Retinal pigment epithelial cell (primary cell): ENCODE measurements around the gene RIPPLY3.

Source experiments
- DNase-seq: peaks from one replicate; pipeline ENCODE4 v3.0.0-alpha.2; 2010; ENCODE audit warnings: low read depth
- H3K4me3 ChIP-seq: 2 replicates; pipeline ENCODE4 v1.5.1; 2011; ENCODE audit warnings: mild to moderate bottlenecking, low read length, control low read depth, moderate library complexity
- TF ChIP-seq, protein P1 (sequence below): conservative IDR thresholded peaks from 2 replicates; pipeline ENCODE4 v1.5.1; 2011; ENCODE audit warnings: low read depth, low read length, control low read depth, inconsistent platforms

RIPPLY3 gene

DNA sequence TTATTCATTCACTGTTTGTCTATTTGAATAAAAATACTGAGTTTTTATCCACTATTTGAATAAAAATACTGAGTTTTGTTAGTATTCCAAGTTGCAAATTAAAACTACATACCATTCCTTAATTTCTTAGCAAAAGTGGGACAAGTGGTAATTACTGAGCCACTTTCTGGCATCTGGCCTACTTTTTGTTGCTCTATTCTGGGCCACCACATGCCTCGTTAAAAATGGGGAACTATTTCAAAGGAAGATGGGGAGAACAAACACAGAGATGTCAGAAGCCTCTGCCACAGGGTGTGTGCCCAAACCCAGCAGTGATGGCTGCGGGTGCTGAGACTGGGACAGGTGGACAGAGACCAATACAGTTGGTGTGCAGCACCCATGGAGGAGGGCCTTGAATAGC lies 51.8 kb downstream of the RIPPLY3 start:
- TF ChIP-seq, protein P1, sequence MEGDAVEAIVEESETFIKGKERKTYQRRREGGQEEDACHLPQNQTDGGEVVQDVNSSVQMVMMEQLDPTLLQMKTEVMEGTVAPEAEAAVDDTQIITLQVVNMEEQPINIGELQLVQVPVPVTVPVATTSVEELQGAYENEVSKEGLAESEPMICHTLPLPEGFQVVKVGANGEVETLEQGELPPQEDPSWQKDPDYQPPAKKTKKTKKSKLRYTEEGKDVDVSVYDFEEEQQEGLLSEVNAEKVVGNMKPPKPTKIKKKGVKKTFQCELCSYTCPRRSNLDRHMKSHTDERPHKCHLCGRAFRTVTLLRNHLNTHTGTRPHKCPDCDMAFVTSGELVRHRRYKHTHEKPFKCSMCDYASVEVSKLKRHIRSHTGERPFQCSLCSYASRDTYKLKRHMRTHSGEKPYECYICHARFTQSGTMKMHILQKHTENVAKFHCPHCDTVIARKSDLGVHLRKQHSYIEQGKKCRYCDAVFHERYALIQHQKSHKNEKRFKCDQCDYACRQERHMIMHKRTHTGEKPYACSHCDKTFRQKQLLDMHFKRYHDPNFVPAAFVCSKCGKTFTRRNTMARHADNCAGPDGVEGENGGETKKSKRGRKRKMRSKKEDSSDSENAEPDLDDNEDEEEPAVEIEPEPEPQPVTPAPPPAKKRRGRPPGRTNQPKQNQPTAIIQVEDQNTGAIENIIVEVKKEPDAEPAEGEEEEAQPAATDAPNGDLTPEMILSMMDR = no peak
- DNase-seq = no peak
- no peak overlapping the region for H3K4me3 ChIP-seq

DNA sequence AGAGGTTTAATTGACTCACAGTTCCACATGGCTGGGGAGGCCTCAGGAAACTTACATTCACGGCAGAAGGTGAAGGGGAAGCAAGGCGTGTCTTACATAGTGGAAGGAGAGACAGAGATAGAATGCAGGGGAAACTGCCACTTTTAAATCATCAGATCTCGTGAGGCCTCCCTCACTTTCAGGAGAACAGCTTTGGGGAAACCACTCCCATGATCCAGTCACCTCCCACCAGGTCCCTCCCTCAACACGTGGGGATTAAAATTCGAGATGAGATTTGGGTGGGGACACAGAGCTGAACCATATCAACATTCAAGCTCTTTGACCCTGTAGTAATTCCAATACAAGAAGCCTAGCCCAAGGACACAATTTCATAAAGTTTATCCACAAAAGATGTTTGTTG lies 52.7 kb downstream of the RIPPLY3 start:
- DNase-seq = no peak
- H3K4me3 ChIP-seq = no peak overlapping the region
- TF ChIP-seq, protein P1 = no peak

DNA sequence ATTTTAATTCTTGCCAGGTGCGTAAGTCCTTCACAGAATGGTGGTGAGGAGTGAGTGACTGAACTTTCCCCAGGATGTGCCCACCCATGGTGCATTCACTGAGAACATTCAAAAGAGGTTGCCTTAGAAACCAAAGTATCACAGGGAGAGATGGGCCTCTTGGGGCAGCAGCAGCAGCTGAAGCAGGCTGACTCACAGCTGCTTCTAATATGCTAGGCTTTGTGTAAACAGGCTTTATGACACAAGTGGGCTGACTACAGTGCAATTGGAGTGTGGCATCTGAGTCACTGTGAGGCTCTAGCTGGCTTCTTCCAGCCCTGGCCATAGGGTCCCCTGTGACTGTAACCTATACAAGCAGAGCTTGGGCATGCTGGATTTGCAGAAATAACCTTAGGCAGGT lies 53.8 kb downstream of the RIPPLY3 start:
- peak; percentile 90 for DNase-seq
- H3K4me3 ChIP-seq = no peak overlapping the region
- TF ChIP-seq, protein P1 = peak; percentile 4

DNA sequence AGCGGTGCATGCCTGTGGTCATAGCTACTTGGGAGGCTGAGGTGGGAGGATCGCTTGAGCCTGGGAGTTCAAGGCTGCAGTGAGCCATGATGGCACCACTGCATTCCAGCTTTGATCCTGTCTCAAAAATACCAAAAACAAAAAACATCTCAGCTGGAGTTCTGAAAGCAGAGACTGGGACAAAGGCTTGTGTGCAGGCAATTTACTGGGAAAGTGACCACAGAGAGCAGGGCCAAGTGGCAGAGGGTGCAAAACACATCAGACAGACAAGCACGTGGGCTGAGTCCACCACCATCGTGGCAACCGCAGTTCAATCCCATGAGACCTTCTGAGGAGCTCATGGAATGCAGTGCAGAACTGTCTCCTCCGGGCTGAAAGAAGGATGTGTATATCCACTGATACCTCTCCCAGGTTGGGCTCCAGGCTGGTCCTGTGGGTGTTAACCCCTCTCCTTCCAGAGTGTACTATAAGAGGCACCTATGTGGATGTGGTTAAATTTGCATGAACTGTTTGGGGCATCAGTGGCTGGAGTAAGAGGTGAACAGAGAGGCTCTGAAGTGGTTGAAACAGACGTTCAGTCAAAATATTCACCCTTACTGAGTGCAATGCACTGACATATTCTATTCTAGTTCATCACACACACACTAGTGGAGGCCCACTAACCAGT lies 55.6 kb downstream of the RIPPLY3 start:
- DNase-seq = no peak

DNA sequence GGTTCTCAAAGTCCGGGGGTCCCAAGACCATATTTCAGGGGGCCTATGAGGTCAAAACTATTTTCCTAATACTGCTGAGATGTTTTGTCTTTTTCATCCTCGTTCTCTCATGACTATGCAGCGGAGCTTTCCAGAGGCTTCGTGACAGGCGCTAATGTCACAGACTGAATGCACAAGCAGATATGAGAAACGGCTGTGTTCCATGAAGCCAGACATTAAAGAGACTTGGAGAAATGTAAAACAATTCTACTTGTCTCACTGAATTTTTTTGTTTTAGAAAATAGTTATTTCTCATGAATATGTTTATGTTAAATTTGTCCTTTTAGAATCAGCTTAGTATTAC lies 56.1 kb downstream of the RIPPLY3 start:
- DNase-seq = no peak
- no peak overlapping the region for H3K4me3 ChIP-seq
- TF ChIP-seq, protein P1 = no peak

More for the DNA sequence above, 55.6 kb downstream of the RIPPLY3 start:
- TF ChIP-seq, protein P1 = no peak
- H3K4me3 ChIP-seq = no peak overlapping the region

DNA sequence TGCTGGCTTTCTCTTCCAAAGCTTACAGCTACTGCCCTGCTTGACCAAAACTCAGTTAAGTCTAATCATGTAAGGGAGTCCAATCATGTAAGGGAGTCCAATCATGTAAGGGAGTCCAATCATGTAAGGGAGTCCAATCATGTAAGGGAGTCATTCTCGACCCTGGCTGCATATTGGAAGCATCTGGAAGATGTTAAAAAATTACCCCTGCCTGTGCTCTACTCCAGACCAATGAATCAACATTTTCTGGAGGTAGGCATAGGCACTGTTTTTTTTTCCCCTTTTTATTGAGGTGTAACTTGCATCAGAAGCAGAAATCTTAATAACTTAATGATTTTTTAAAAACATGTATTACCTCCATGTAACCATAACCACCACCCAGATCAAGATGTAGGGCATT lies 56.9 kb downstream of the RIPPLY3 start:
- no peak for DNase-seq
- H3K4me3 ChIP-seq = no peak overlapping the region
- TF ChIP-seq, protein P1 = no peak

DNA sequence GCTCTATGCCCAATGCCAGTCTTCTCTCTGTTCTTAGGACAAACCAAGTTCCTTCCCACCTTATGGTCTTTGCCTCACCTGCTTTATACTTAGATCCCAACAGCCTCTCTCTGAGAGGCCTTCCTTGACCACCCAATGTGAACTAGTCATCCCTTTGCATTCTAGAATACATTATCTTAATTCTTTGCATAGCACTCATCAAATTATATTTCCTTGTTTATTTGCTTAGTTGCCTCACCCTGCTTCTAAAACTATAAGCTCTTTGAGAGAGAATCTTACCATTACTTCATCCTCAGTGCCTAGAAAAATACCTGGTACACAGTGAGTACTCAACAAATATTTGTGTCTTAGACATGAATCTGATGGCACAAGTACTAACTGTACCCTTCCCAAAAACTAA lies 58.3 kb downstream of the RIPPLY3 start:
- TF ChIP-seq, protein P1 = no peak
- H3K4me3 ChIP-seq = no peak overlapping the region
- no peak for DNase-seq
